ENCODE data around the gene FHDC1. TPM values are rescaled to one million over a fixed set of nuclear protein-coding genes. Genes with fewer than 3 reads are reported as not detected.

The FHDC1 gene
- total RNA-seq, 1 donor from 2014 or later, result 3.7 TPM

DNA sequence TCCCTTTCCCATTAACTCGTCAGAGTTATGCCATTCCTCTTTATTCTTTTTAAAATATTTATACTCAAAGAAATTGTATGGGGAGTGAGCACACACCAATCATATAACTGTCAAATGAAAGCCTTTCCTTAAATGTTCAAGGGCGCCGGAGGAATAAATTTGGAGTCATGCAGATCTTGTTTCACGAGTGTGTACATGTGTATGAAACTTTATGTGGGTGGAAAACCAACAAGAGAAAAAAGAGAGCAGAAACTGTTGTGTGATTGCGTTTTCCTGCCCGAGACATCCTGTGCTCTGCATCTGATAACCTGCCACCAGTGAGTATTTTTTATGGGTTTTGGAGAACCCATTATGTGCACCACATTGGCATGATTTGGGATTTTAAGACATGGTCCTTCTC is 88.3 kb downstream of the FHDC1 start:
- H3K27ac ChIP-seq (ENCODE audit: low read depth, low read length), result no peak overlapping the region
- no peak overlapping the region for H3K9ac ChIP-seq (ENCODE audit: low read depth in 1 of 3, low read length in 3 of 3)
- H3K27me3 ChIP-seq (ENCODE audit: control insufficient read depth in 3 of 3, insufficient read depth in 3 of 3, low read length in 3 of 3), result peaks cover 0 to 10% (median 0%) of the 10 kb centered on the region in 3 donors
- no peaks in the 10 kb centered on the region for H3K36me3 ChIP-seq (ENCODE audit: control insufficient read depth in 3 of 3, insufficient read depth in 3 of 3, low read length in 3 of 3)
- peaks cover 1 to 3% (median 1%) of the 10 kb centered on the region in 3 donors for H3K9me3 ChIP-seq (ENCODE audit: control insufficient read depth in 3 of 3, low read length in 3 of 3)
- H3K4me1 ChIP-seq (ENCODE audit: control insufficient read depth in 3 of 3, insufficient read depth in 3 of 3, low read length in 3 of 3), result no peaks in the 10 kb centered on the region
- no peak overlapping the region for H3K4me3 ChIP-seq (ENCODE audit: low read length in 3 of 3)

DNA sequence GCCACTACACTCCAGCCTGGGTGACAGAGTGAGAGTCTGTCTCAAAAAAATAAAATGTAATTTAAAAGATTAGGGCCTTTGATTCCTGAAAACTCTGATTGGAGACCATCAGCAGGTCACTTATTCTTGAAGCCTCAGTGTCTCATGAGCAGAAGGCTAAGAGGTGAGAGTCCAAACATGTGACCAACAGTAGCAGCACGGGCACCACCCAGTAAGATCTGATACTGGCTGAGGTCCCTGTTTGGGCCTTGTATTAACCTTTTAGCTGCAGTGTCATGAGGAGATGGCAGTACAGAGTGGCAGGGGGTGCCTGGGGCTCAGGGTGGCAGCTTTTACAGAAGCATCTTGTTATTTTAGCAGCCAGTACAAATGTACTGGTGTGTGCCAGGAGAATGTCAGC is 89.3 kb downstream of the FHDC1 start:
- Histone ChIP-seq H3K27me3 (ENCODE audit: control insufficient read depth in 3 of 3, insufficient read depth in 3 of 3, low read length in 3 of 3) (peaks cover 0 to 10% (median 0%) of the 10 kb centered on the region in 3 donors), H3K36me3 (ENCODE audit: control insufficient read depth in 3 of 3, insufficient read depth in 3 of 3, low read length in 3 of 3) (no peaks in the 10 kb centered on the region), H3K27ac (ENCODE audit: low read depth, low read length) (no peak overlapping the region), H3K4me3 (ENCODE audit: low read length in 3 of 3) (no peak overlapping the region), H3K9me3 (ENCODE audit: control insufficient read depth in 3 of 3, low read length in 3 of 3) (peaks cover 3 to 6% (median 4%) of the 10 kb centered on the region in 3 donors), H3K4me1 (ENCODE audit: control insufficient read depth in 3 of 3, insufficient read depth in 3 of 3, low read length in 3 of 3) (no peaks in the 10 kb centered on the region), H3K9ac (ENCODE audit: low read depth in 1 of 3, low read length in 3 of 3) (no peak overlapping the region)

GRCh38 chr4:153026591-153027346 is 90.6 kb downstream of the FHDC1 start:
- Histone ChIP-seq H3K36me3 (ENCODE audit: control insufficient read depth in 3 of 3, insufficient read depth in 3 of 3, low read length in 3 of 3) (no peaks in the 10 kb centered on the region), H3K4me1 (ENCODE audit: control insufficient read depth in 3 of 3, insufficient read depth in 3 of 3, low read length in 3 of 3) (no peaks in the 10 kb centered on the region), H3K27me3 (ENCODE audit: control insufficient read depth in 3 of 3, insufficient read depth in 3 of 3, low read length in 3 of 3) (peaks cover 0 to 9% (median 0%) of the 10 kb centered on the region in 3 donors), H3K27ac (ENCODE audit: low read depth, low read length) (no peak overlapping the region), H3K9ac (ENCODE audit: low read depth in 1 of 3, low read length in 3 of 3) (no peak overlapping the region), H3K9me3 (ENCODE audit: control insufficient read depth in 3 of 3, low read length in 3 of 3) (peaks cover 4 to 6% (median 6%) of the 10 kb centered on the region in 3 donors), H3K4me3 (ENCODE audit: low read length in 3 of 3) (no peak overlapping the region)

DNA sequence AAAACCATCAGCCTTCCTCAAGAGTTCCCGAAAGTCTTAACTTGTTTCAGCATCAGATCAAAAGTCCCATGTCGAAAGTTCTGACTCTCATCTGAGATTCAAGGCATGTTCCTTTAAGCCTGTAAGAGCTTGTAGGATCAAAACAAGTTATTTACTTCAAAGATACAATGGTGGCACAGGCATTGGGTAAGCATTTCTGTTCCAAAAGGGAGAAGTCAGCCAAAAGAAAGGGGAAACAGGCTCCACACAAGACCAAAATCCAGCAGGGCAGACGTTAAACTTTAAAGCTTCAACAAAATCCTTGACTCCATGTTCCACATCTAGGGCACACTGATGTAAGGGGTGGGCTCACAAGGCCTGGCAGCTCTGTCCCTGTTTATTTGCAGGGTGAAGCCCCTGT is 91.7 kb downstream of the FHDC1 start:
- peaks cover 0 to 3% (median 0%) of the 10 kb centered on the region in 3 donors for H3K27me3 ChIP-seq (ENCODE audit: control insufficient read depth in 3 of 3, insufficient read depth in 3 of 3, low read length in 3 of 3)
- H3K4me1 ChIP-seq (ENCODE audit: control insufficient read depth in 3 of 3, insufficient read depth in 3 of 3, low read length in 3 of 3), result no peaks in the 10 kb centered on the region
- H3K9me3 ChIP-seq (ENCODE audit: control insufficient read depth in 3 of 3, low read length in 3 of 3), result peaks cover 4 to 6% (median 6%) of the 10 kb centered on the region in 3 donors
- H3K36me3 ChIP-seq (ENCODE audit: control insufficient read depth in 3 of 3, insufficient read depth in 3 of 3, low read length in 3 of 3), result no peaks in the 10 kb centered on the region
- H3K27ac ChIP-seq (ENCODE audit: low read depth, low read length), result no peak overlapping the region
- no peak overlapping the region for H3K4me3 ChIP-seq (ENCODE audit: low read length in 3 of 3)
- H3K9ac ChIP-seq (ENCODE audit: low read depth in 1 of 3, low read length in 3 of 3), result no peak overlapping the region

- no peak overlapping the region for H3K9ac ChIP-seq (ENCODE audit: low read depth in 1 of 3, low read length in 3 of 3)
- H3K27me3 ChIP-seq (ENCODE audit: control insufficient read depth in 3 of 3, insufficient read depth in 3 of 3, low read length in 3 of 3), result peaks cover 0 to under 1% (median 0%) of the 10 kb centered on the region in 3 donors
Measured at GRCh38 chr4:153028535-153028934, 92.4 kb downstream of the FHDC1 start.

More at GRCh38 chr4:153028535-153028934, 92.4 kb downstream of the FHDC1 start:
- Histone ChIP-seq H3K27ac (ENCODE audit: low read depth, low read length) (no peak overlapping the region), H3K4me3 (ENCODE audit: low read length in 3 of 3) (no peak overlapping the region), H3K9me3 (ENCODE audit: control insufficient read depth in 3 of 3, low read length in 3 of 3) (peaks cover 4 to 6% (median 6%) of the 10 kb centered on the region in 3 donors), H3K4me1 (ENCODE audit: control insufficient read depth in 3 of 3, insufficient read depth in 3 of 3, low read length in 3 of 3) (no peaks in the 10 kb centered on the region), H3K36me3 (ENCODE audit: control insufficient read depth in 3 of 3, insufficient read depth in 3 of 3, low read length in 3 of 3) (no peaks in the 10 kb centered on the region)

Other genes with a start within 250 kb of the FHDC1 start
- gene TIGD4, start 156.6 kb upstream of the FHDC1 start, total RNA-seq, result 2.1 TPM
- 25.6 TPM for gene ARFIP1, start 156.4 kb upstream of the FHDC1 start, total RNA-seq